Measurements from ENCODE around the gene RELL2.

The RELL2 gene

DNA sequence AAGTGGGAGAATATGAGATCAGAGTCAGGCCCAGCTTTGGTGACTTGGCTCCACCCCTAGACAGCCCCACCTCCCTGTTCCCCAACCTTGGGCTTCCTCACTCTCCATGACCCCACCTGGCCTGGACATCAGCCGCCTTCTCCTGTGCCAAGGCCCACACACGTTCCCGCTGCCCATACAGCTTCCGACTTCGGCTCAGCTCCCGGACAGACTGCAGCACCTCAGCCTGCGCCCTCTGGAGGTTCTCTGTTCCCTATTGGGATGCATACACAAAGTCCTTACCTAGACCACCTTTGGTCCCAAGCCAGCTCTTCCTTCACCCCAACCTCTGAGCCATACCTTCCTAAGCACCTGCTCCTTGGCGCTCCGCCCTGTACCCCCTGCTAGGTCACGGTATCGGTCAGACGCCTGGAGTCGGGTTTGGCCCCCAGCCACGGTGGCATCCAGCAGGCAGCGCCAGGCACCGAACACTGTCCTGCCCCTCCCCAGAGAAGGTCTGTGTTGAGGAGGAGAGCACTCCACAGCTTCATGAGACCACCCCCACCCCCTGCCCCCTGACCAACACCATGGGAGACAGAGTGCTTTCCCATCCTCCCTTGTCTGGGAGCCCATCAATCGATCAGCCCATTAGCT, 12.4 kb downstream of the RELL2 start:
- no peaks in the 10 kb centered on the region for H3K4me1 ChIP-seq (ENCODE audit: control insufficient read depth, insufficient read depth, low read length)
- peaks cover 10% of the 10 kb centered on the region; the same call in 1 of the 2 replicates for H3K36me3 ChIP-seq (ENCODE audit: control insufficient read depth, insufficient read depth, low read length)
- no peak overlapping the region for H3K27ac ChIP-seq (ENCODE audit: low read length)
- H3K4me3 ChIP-seq (ENCODE audit: low read length): no peak overlapping the region; the same call in 1 of the 2 replicates
- no peaks in the 10 kb centered on the region for H3K27me3 ChIP-seq (ENCODE audit: control insufficient read depth, insufficient read depth, low read length)
- no peak for DNase-seq (ENCODE audit: low read depth, low spot score)
- no CpG with 5 or more reads among the region's 17 CpGs for WGBS (ENCODE audit: insufficient coverage, insufficient read length)
- no peaks in the 10 kb centered on the region for H3K9me3 ChIP-seq (ENCODE audit: control insufficient read depth, insufficient read depth, low read length)

DNA sequence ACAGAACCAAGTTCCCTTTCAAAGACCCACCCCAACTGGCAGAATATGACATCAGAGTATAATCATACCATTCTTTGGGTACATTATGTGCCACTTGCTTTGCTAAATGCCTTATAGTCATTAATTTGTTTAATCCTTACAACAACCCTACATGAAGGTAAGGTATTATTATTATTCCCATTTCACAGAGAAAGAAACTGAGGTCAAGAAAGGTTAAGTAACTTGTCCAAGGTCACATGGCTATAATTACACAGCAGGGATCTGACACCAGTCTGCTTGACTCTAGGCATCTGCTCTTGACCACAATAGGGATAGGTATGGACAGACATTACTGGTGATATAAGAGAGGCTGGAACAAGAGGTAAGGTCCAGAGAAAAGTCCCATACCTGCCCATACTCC, 13.2 kb downstream of the RELL2 start:
- H3K4me1 ChIP-seq (ENCODE audit: control insufficient read depth, insufficient read depth, low read length): no peaks in the 10 kb centered on the region
- no peaks in the 10 kb centered on the region for H3K9me3 ChIP-seq (ENCODE audit: control insufficient read depth, insufficient read depth, low read length)
- H3K36me3 ChIP-seq (ENCODE audit: control insufficient read depth, insufficient read depth, low read length): peaks cover 8% of the 10 kb centered on the region; the same call in 1 of the 2 replicates
- no peak for DNase-seq (ENCODE audit: low read depth, low spot score)
- no peaks in the 10 kb centered on the region for H3K27me3 ChIP-seq (ENCODE audit: control insufficient read depth, insufficient read depth, low read length)
- H3K4me3 ChIP-seq (ENCODE audit: low read length): no peak overlapping the region
- no peak overlapping the region for H3K27ac ChIP-seq (ENCODE audit: low read length)

DNA sequence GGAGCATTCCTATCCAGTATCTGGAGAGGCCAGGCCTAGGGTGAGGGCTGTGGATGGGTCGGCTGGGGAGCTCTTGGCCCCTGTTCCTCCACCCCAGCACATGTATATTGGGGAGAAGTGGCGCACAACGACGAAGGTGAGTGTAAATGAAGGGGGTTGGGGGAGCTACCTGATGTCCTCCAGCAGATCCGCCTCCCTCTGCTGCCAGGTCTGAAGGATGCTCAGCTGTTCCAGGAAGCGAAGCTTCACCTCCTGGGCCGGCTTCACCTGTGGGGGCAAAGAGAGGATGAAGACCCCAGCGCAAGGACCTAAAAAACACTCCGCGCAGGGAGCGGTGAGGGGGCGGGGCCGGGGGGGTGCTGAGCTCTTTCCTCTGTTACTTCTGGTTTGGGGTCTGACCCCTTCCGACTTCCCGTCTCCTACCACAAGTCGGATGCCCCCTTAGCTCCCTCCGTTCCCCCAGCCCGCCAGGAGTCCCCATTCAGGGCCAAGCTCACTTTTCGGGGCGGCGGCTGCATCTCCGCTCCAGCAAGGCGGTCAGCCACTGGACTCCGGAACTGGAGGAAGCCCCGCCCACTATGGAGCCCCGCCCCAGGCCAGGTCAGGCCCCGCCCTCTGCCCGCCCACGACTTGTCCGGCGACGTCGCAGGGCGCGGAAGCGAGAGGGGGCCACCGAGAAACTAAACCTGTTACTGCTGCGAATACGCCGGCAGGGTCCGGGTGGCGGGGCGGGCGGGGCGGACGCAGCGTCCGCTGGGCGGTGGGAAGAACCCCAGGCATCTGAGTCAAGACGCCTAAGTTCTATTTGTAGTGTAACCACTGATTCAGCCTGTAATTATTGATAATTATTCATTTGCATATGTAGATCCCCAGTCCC, 14.3 kb downstream of the RELL2 start, which contains the start of gene FCHSD1:
Gene FCHSD1, minus strand, starts transcription at position 568 of the 877 bp plus-strand sequence. Its CDS starts 50 bp downstream, at position 518.
- Histone ChIP-seq H3K36me3 (ENCODE audit: control insufficient read depth, insufficient read depth, low read length) (peaks cover 10% of the 10 kb centered on the region), H3K27me3 (ENCODE audit: control insufficient read depth, insufficient read depth, low read length) (no peaks in the 10 kb centered on the region), H3K4me1 (ENCODE audit: control insufficient read depth, insufficient read depth, low read length) (no peaks in the 10 kb centered on the region), H3K9me3 (ENCODE audit: control insufficient read depth, insufficient read depth, low read length) (no peaks in the 10 kb centered on the region), H3K4me3 (ENCODE audit: low read length) (peak within 1 kb of the TSS; percentile 80; the same call in 1 of the 2 replicates), H3K27ac (ENCODE audit: low read length) (no peak within 1 kb of the TSS)
- no CpG with 5 or more reads among the region's 50 CpGs for WGBS (ENCODE audit: insufficient coverage, insufficient read length)
- DNase-seq (ENCODE audit: low read depth, low spot score): no peak

DNA sequence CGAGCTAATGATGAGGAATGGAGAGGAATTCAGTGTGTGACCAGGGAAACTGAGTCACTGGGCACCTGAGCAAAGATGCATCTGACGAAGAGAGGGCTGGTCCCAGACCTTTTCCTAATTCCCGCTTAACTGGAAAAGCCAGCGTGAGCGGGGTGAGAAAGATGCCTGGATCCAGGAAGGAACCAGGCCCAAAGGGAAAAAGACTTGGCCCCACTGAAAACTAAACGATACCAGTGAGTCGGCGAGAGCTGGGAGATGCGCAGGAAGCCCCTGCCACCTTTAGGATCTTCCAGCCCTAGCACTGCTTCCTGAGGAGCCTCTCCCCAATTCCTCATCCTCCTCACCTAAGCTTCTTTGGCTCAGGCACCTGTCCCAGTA, 14.9 kb downstream of the RELL2 start:
- no peak overlapping the region for H3K27ac ChIP-seq (ENCODE audit: low read length)
- no peaks in the 10 kb centered on the region for H3K9me3 ChIP-seq (ENCODE audit: control insufficient read depth, insufficient read depth, low read length)
- H3K27me3 ChIP-seq (ENCODE audit: control insufficient read depth, insufficient read depth, low read length): no peaks in the 10 kb centered on the region
- H3K4me1 ChIP-seq (ENCODE audit: control insufficient read depth, insufficient read depth, low read length): no peaks in the 10 kb centered on the region
- DNase-seq (ENCODE audit: low read depth, low spot score): no peak
- H3K36me3 ChIP-seq (ENCODE audit: control insufficient read depth, insufficient read depth, low read length): peaks cover 15% of the 10 kb centered on the region
- WGBS (ENCODE audit: insufficient coverage, insufficient read length): no CpG with 5 or more reads among the region's 9 CpGs
- no peak overlapping the region; the same call in 1 of the 2 replicates for H3K4me3 ChIP-seq (ENCODE audit: low read length)

DNA sequence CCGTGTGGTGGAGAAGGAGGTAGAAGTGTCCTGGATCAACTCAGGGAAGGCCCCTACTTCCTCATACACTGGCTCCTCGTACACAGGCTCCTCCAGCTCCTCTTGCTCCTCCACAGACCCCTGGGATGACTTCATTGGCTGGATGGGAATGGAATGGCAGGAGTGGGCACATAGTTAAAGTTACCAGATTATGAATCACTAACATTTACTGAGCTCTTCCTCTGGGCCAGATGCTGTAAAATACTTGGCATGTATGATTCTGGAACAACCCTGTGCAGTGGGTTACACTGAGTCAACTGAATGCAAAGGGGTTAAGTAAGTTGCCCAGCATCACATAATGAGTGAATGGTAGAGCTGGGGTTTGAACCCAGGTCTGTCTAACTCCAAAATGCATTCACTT, 17.5 kb downstream of the RELL2 start:
- Histone ChIP-seq H3K27ac (ENCODE audit: low read length) (no peak overlapping the region), H3K9me3 (ENCODE audit: control insufficient read depth, insufficient read depth, low read length) (no peaks in the 10 kb centered on the region), H3K27me3 (ENCODE audit: control insufficient read depth, insufficient read depth, low read length) (no peaks in the 10 kb centered on the region), H3K36me3 (ENCODE audit: control insufficient read depth, insufficient read depth, low read length) (peaks cover 20% of the 10 kb centered on the region), H3K4me1 (ENCODE audit: control insufficient read depth, insufficient read depth, low read length) (no peaks in the 10 kb centered on the region), H3K4me3 (ENCODE audit: low read length) (no peak overlapping the region)
- WGBS (ENCODE audit: insufficient coverage, insufficient read length): no CpG with 5 or more reads among the region's 2 CpGs
- DNase-seq (ENCODE audit: low read depth, low spot score): no peak

DNA sequence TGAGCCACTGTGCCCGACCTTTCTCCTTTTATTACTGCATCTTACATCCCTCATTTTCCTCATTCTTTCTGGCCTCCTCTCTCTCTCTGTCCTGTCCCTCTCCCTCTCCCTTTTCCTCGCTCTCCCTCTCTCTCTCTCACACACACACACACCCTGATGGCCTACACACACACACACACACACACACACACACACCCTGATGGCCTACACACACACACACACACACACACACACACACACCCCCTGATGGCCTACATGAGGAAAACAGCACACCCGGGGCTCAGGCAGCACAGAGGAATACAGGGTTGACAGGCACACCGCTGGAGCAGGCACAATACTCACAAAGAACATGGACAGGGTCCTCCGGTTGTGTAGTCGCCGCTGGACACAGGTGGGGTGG, 18.2 kb downstream of the RELL2 start:
- H3K27ac ChIP-seq (ENCODE audit: low read length): no peak overlapping the region
- DNase-seq (ENCODE audit: low read depth, low spot score): no peak
- WGBS (ENCODE audit: insufficient coverage, insufficient read length): no CpG with 5 or more reads among the region's 7 CpGs

DNA sequence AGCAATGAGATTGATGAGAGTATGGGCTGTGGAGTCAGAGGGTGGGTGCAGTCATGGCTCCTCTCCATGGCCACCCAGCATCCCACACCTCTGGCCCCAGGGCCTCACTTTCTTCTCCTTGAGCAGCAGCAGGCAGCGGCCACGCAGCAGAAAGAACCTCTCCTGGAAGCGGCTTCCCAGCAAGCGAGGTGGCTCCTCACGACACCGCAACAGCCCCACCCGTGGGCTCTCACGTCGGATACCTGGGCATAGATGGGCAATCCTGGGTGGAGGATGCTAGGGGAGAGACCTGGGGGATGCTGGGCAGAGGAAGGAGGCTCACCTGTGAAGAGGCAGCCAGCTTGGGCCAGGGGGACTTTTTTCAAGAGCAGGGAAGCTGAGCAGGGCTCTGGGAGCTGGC, 19.6 kb downstream of the RELL2 start:
- no peaks in the 10 kb centered on the region for H3K4me1 ChIP-seq (ENCODE audit: control insufficient read depth, insufficient read depth, low read length)
- H3K27ac ChIP-seq (ENCODE audit: low read length): no peak overlapping the region
- DNase-seq (ENCODE audit: low read depth, low spot score): no peak
- no peaks in the 10 kb centered on the region for H3K27me3 ChIP-seq (ENCODE audit: control insufficient read depth, insufficient read depth, low read length)
- no peaks in the 10 kb centered on the region for H3K9me3 ChIP-seq (ENCODE audit: control insufficient read depth, insufficient read depth, low read length)
- no peak overlapping the region; the same call in 1 of the 2 replicates for H3K4me3 ChIP-seq (ENCODE audit: low read length)
- no CpG with 5 or more reads among the region's 9 CpGs for WGBS (ENCODE audit: insufficient coverage, insufficient read length)
- peaks cover 24% of the 10 kb centered on the region for H3K36me3 ChIP-seq (ENCODE audit: control insufficient read depth, insufficient read depth, low read length)

More for the DNA sequence above, 18.2 kb downstream of the RELL2 start:
- H3K27me3 ChIP-seq (ENCODE audit: control insufficient read depth, insufficient read depth, low read length): no peaks in the 10 kb centered on the region
- H3K4me1 ChIP-seq (ENCODE audit: control insufficient read depth, insufficient read depth, low read length): no peaks in the 10 kb centered on the region
- peaks cover 24% of the 10 kb centered on the region for H3K36me3 ChIP-seq (ENCODE audit: control insufficient read depth, insufficient read depth, low read length)
- H3K9me3 ChIP-seq (ENCODE audit: control insufficient read depth, insufficient read depth, low read length): no peaks in the 10 kb centered on the region
- H3K4me3 ChIP-seq (ENCODE audit: low read length): no peak overlapping the region

DNA sequence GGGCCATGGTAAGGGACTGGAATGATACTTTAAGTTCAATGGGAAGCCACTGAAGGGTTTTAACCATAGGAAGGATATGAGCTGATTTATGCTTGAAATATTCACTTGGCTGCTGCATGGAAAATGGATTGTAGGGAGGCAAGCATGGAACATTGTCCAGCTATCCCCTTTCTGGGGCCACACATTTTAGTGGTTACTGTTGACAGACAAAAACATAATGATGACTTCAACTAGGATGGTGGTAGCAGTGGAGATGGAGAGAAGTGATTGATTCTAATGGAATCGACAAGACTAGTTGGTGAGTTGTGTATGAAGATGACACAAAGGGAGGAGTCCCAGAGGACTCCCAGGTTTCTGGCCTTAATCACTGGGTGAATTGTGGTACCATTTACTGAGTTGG, 20.6 kb downstream of the RELL2 start:
- Histone ChIP-seq H3K36me3 (ENCODE audit: control insufficient read depth, insufficient read depth, low read length) (peaks cover 24% of the 10 kb centered on the region), H3K27ac (ENCODE audit: low read length) (no peak overlapping the region), H3K27me3 (ENCODE audit: control insufficient read depth, insufficient read depth, low read length) (no peaks in the 10 kb centered on the region), H3K4me1 (ENCODE audit: control insufficient read depth, insufficient read depth, low read length) (no peaks in the 10 kb centered on the region), H3K9me3 (ENCODE audit: control insufficient read depth, insufficient read depth, low read length) (no peaks in the 10 kb centered on the region), H3K4me3 (ENCODE audit: low read length) (no peak overlapping the region)
- WGBS (ENCODE audit: insufficient coverage, insufficient read length): no CpG with 5 or more reads among the region's 1 CpG
- DNase-seq (ENCODE audit: low read depth, low spot score): no peak

DNA sequence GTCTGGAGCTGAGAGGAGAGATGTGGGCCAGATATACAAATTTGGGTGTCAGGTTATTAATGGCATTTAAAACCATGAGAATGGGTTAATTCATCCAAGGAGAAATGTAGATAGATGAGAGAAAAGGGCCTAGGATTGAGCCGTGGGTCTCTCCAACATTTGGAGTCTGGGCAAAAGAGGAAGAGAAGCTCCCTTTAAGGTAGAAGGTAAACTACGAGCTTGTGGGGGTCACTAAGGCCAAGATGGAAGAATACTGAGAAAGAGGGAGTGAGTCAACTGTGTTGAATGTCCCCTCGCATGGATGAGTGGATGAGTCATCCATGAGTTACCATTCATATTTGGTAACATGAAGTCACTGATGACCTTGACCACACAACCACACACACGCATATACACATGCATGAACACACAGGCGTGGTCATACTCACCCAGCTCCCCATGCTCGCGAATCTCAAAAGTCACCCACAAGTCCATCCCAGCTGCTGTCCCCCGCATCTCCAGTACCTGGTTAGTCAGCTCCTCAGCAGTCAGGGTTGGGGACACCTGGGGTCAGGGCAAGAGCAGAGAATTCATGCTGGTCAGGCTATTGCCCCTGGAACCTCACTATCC, 21.2 kb downstream of the RELL2 start:
- H3K36me3 ChIP-seq (ENCODE audit: control insufficient read depth, insufficient read depth, low read length): peaks cover 24% of the 10 kb centered on the region
- H3K27ac ChIP-seq (ENCODE audit: low read length): no peak overlapping the region
- H3K4me1 ChIP-seq (ENCODE audit: control insufficient read depth, insufficient read depth, low read length): no peaks in the 10 kb centered on the region
- no peak for DNase-seq (ENCODE audit: low read depth, low spot score)
- no CpG with 5 or more reads among the region's 8 CpGs for WGBS (ENCODE audit: insufficient coverage, insufficient read length)
- H3K4me3 ChIP-seq (ENCODE audit: low read length): no peak overlapping the region
- no peaks in the 10 kb centered on the region for H3K27me3 ChIP-seq (ENCODE audit: control insufficient read depth, insufficient read depth, low read length)
- no peaks in the 10 kb centered on the region for H3K9me3 ChIP-seq (ENCODE audit: control insufficient read depth, insufficient read depth, low read length)

DNA sequence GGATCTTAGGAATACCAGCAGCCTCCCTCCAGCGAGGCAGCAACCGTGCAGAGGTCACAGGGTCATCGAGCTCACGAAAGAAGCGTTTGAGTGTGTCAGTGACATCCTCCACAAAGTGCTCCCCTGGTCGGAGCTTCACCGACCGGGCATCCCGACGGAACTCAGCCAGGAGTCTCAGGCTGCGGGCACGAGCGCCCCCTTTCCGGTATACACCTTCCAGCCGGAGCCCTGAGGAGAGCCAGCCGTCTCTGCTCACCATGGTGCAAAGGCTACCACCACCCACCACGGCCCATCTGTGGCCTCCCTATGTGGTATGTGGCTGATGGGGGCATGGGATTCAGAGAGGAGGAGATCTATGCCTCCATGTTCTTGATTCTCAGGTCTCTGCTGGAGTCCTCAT, 25.2 kb downstream of the RELL2 start:
- WGBS (ENCODE audit: insufficient coverage, insufficient read length): no CpG with 5 or more reads among the region's 17 CpGs
- Histone ChIP-seq H3K27me3 (ENCODE audit: control insufficient read depth, insufficient read depth, low read length) (no peaks in the 10 kb centered on the region), H3K9me3 (ENCODE audit: control insufficient read depth, insufficient read depth, low read length) (no peaks in the 10 kb centered on the region), H3K27ac (ENCODE audit: low read length) (no peak overlapping the region), H3K36me3 (ENCODE audit: control insufficient read depth, insufficient read depth, low read length) (peaks cover 12% of the 10 kb centered on the region), H3K4me1 (ENCODE audit: control insufficient read depth, insufficient read depth, low read length) (no peaks in the 10 kb centered on the region), H3K4me3 (ENCODE audit: low read length) (no peak overlapping the region)
- DNase-seq (ENCODE audit: low read depth, low spot score): no peak

Measured in iPS DF 6.9 (cell line).